Loucy (cell line): ENCODE data around the gene TMEM97.
A peak's percentile ranks its signal among the peaks of the same experiment; 100 is the strongest.

Source experiments
- H2AFZ ChIP-seq: fragments of 200-600 bp; sonication (generic); 2 replicates; pipeline ENCODE4 v1.6.0; 2016; ENCODE audit warnings: antibody characterized with exemption, mild to moderate bottlenecking, low read length, moderate library complexity
- H3F3A ChIP-seq: fragments of 200-600 bp; 2 replicates; pipeline ENCODE4 v1.6.0; 2016; ENCODE audit warnings: antibody characterized with exemption, low read depth, mild to moderate bottlenecking
- H3K27me3 ChIP-seq: fragments of 200-600 bp; sonication (generic); 2 replicates; pipeline ENCODE4 v1.6.1; 2014; ENCODE audit warnings: low read length, mild to moderate bottlenecking; ENCODE audit not compliant: insufficient read depth, poor library complexity, severe bottlenecking
- H3K36me3 ChIP-seq: fragments of 200-600 bp; sonication (generic); 2 replicates; pipeline ENCODE4 v1.6.1; 2016; ENCODE audit warnings: low read length; ENCODE audit not compliant: insufficient read depth
- H3K4me1 ChIP-seq: fragments of 200-600 bp; sonication (generic); 2 replicates; pipeline ENCODE4 v1.5.1; 2014; ENCODE audit warnings: low read length, mild to moderate bottlenecking; ENCODE audit not compliant: insufficient read depth, poor library complexity, severe bottlenecking
- H3K4me2 ChIP-seq: fragments of 200-600 bp; sonication (generic); 2 replicates; pipeline ENCODE4 v1.6.0; 2014; ENCODE audit warnings: antibody characterized with exemption, low read length, low read depth, mild to moderate bottlenecking; ENCODE audit not compliant: poor library complexity, severe bottlenecking
- H3K4me3 ChIP-seq: fragments of 200-600 bp; sonication (generic); 2 replicates; pipeline ENCODE4 v1.5.1; 2014; ENCODE audit warnings: low read length, mild to moderate bottlenecking, mixed read lengths; ENCODE audit not compliant: poor library complexity, severe bottlenecking
- H3K79me2 ChIP-seq: fragments of 200-600 bp; sonication (generic); 2 replicates; pipeline ENCODE4 v1.6.1; 2014; ENCODE audit warnings: low read length; ENCODE audit not compliant: insufficient read depth
- H3K9ac ChIP-seq: fragments of 200-600 bp; sonication (generic); 2 replicates; pipeline ENCODE4 v1.6.0; 2014; ENCODE audit warnings: mild to moderate bottlenecking, low read depth, low read length, moderate library complexity; ENCODE audit not compliant: poor library complexity, severe bottlenecking
- H3K9me2 ChIP-seq: fragments of 200-600 bp; sonication (generic); replicated peaks from 2 replicates; pipeline ENCODE4 v1.6.1; 2016; ENCODE audit warnings: low read depth, low read length, mixed read lengths
- H3K9me3 ChIP-seq: fragments of 200-600 bp; sonication (generic); 2 replicates; pipeline ENCODE4 v1.6.1; 2014; ENCODE audit warnings: mild to moderate bottlenecking, antibody characterized with exemption, low read length, low read depth; ENCODE audit not compliant: insufficient read depth
- H4K20me1 ChIP-seq: fragments of 200-600 bp; sonication (generic); 2 replicates; pipeline ENCODE4 v1.6.0; 2014; ENCODE audit warnings: antibody characterized with exemption, low read length, mild to moderate bottlenecking; ENCODE audit not compliant: insufficient read depth, poor library complexity, severe bottlenecking
- EZH2phosphoT487 ChIP-seq: fragments of 200-600 bp; IDR thresholded peaks from 2 replicates; pipeline ENCODE4 v1.6.1; 2018; ENCODE audit warnings: antibody characterized with exemption, mild to moderate bottlenecking, moderate library complexity, borderline replicate concordance
- TF ChIP-seq, protein P1 (sequence below): fragments of 200-600 bp; sonication (generic); conservative IDR thresholded peaks from 2 replicates; pipeline ENCODE4 v1.5.1; 2014; ENCODE audit warnings: mild to moderate bottlenecking, antibody characterized with exemption, low read length

The TMEM97 gene

DNA sequence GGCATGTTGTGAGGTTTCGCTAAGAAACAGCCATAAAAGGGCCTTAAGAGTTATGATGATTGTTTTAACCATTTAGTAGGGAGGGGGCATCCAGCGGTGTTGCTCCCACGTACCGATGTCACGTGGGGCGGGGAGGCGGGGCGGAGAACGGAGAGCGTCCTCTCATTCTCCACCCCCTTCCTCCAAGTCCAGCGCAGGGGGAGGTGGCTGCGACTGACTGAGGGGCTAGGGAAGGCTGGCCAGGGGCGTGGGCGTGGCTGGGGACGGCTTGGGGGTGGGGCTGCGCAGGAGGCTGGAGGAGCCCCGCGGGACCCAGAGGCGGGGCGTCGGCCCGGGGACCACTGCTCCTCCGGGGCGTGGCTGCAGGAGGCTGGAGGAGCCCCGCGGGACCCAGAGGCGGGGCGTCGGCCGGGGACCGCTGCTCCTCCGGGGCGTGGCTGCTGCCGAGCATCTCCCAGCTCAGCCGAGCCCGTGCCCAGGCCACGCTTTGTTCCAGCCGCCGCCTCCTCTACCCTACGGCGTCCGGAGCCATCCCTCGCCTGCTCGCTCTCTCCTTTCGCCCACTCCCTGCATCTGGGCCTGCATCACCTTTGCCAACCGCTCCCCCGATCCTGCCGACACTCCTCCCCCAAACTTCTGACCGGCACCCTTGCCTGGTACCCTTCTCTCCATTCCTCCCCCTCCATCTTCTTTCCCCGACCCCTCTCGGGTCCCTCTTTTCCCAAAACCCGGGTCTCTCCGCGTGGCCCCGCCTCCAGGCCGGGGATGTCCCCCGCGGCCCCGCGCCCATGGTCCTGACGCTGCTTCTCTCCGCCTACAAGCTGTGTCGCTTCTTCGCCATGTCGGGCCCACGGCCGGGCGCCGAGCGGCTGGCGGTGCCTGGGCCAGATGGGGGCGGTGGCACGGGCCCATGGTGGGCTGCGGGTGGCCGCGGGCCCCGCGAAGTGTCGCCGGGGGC is 52.5 kb downstream of the TMEM97 start, which contains the start of gene SARM1:
SARM1 (plus strand) TSS at position 450 of the 958 bp plus-strand sequence; CDS start at position 789, 339 bp downstream.
- Histone ChIP-seq H3K27me3 (no peaks in the 10 kb centered on the region), H3K79me2 (no peaks in the 10 kb centered on the region), H3K9me2 (no peaks in the 10 kb centered on the region), H2AFZ (no peak within 1 kb of the TSS; the same call in 1 of the 2 replicates), H3K4me3 (peak within 1 kb of the TSS; percentile 26), H4K20me1 (no peaks in the 10 kb centered on the region), H3K4me1 (no peaks in the 10 kb centered on the region), H3F3A (0 out of 2 replicates have a peak, but pooled peaks cover 2% of the 10 kb centered on the region), H3K4me2 (peak within 1 kb of the TSS; percentile 29), H3K36me3 (no peaks in the 10 kb centered on the region), H3K9me3 (no peaks in the 10 kb centered on the region), H3K9ac (no peak within 1 kb of the TSS)
- TF ChIP-seq, protein P1, sequence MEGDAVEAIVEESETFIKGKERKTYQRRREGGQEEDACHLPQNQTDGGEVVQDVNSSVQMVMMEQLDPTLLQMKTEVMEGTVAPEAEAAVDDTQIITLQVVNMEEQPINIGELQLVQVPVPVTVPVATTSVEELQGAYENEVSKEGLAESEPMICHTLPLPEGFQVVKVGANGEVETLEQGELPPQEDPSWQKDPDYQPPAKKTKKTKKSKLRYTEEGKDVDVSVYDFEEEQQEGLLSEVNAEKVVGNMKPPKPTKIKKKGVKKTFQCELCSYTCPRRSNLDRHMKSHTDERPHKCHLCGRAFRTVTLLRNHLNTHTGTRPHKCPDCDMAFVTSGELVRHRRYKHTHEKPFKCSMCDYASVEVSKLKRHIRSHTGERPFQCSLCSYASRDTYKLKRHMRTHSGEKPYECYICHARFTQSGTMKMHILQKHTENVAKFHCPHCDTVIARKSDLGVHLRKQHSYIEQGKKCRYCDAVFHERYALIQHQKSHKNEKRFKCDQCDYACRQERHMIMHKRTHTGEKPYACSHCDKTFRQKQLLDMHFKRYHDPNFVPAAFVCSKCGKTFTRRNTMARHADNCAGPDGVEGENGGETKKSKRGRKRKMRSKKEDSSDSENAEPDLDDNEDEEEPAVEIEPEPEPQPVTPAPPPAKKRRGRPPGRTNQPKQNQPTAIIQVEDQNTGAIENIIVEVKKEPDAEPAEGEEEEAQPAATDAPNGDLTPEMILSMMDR: no peak
- no peak for TF ChIP-seq EZH2phosphoT487

DNA sequence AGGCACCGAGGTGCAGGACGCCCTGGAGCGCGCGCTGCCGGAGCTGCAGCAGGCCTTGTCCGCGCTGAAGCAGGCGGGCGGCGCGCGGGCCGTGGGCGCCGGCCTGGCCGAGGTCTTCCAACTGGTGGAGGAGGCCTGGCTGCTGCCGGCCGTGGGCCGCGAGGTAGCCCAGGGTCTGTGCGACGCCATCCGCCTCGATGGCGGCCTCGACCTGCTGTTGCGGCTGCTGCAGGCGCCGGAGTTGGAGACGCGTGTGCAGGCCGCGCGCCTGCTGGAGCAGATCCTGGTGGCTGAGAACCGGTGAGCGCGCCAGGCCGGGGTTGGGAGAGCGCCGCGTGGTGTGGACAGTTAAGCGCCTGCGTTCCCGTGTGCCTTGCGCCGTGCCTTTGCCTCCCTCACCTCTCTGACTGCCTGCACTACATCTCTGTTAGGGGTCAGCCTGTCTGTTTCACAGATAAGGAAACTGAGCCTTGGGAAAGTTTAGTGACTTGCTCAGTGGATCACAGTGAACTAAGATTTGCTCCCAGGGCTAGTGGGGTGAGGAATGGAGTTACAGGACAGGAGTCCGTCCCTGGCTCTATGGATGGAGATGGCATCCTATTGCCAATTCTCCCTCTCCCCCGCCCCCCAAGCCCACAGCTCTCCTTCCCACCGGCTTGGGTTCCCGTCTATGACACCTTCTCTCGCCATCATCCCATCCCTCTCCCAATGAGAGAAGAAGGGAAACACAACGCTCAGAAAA is 53.4 kb downstream of the TMEM97 start:
- H3K4me1 ChIP-seq: no peaks in the 10 kb centered on the region
- no peak overlapping the region for H3K4me3 ChIP-seq
- H3K4me2 ChIP-seq: no peak overlapping the region
- H3F3A ChIP-seq: 0 out of 2 replicates have a peak, but pooled peaks cover 2% of the 10 kb centered on the region
- H3K27me3 ChIP-seq: no peaks in the 10 kb centered on the region
- H2AFZ ChIP-seq: no peak overlapping the region
- no peaks in the 10 kb centered on the region for H3K9me3 ChIP-seq
- H4K20me1 ChIP-seq: no peaks in the 10 kb centered on the region
- no peaks in the 10 kb centered on the region for H3K36me3 ChIP-seq
- no peak for TF ChIP-seq EZH2phosphoT487
- TF ChIP-seq, protein P1: no peak
- H3K79me2 ChIP-seq: no peaks in the 10 kb centered on the region
- H3K9ac ChIP-seq: no peak overlapping the region
- H3K9me2 ChIP-seq: no peaks in the 10 kb centered on the region

DNA sequence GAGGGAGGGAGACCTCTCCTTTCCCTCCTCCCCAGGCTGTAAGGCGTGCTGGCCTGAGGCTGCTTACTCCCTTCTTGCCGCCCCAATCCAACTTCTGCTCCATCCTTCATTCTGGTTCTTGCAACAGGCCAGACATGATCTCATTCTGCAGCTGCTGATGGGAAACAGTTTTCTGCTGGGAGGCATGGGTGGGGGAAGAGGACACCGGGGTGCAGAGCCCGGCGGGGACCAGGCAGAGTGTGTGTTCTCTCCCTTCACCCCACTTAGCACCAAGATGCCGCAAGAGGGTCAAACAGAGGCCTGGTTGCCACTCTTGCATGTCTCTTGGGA is 53.9 kb downstream of the TMEM97 start:
- Histone ChIP-seq H2AFZ (no peak overlapping the region), H3K9ac (no peak overlapping the region), H3K27me3 (no peaks in the 10 kb centered on the region), H3K9me2 (no peaks in the 10 kb centered on the region), H3F3A (0 out of 2 replicates have a peak, but pooled peaks cover 2% of the 10 kb centered on the region), H3K4me2 (no peak overlapping the region), H3K36me3 (no peaks in the 10 kb centered on the region), H3K79me2 (no peaks in the 10 kb centered on the region), H3K4me3 (no peak overlapping the region), H4K20me1 (no peaks in the 10 kb centered on the region), H3K9me3 (no peaks in the 10 kb centered on the region), H3K4me1 (no peaks in the 10 kb centered on the region)
- TF ChIP-seq, protein P1: no peak
- no peak for TF ChIP-seq EZH2phosphoT487
